HG03571 (cell line): ENCODE data around the gene DNMT3A.

Source experiments
- ATAC-seq: cut with Tn5 transposase; IDR thresholded peaks from one replicate; pipeline ENCODE4 v1.9.1; 2021; ENCODE audit not compliant: unreplicated experiment

DNMT3A gene

DNA sequence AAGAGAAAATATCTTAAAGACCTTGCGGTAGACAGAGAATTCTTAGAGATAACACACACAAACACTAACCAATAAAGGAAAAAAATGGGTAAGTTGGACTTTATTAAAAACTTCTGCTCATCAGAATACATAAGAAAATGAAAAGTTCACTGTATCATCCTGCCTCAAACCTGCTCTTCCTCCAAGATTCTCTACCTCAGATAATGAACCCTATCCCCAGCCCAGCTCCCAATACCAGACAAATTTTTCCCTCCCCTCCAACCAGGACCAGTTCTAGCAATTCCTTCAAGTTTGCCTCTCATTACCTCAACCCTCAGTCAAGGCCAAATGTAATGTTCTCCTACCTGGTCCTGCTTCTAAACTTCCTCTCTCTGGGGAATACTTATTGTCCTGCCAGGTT lies 79.4 kb downstream of the DNMT3A start:
- no peak for ATAC-seq

DNA sequence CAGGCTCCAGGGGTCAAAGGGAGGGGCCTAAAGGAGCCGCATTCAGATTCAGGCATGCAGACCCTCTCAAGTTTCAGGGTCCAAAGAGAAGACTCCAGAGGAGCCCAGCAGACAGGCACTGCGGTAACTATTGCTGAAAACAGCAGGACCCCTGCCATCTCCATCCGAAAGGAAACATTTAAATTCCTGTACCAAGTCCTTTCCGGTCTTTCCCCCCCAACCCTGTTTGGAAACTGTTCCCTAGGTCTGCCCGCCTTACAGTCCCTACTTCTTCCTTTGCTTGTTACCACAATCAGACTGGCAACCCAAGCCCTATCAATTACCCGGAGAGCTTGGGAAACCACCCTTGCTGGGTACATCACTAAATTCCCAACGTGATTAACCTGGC lies 82.0 kb downstream of the DNMT3A start:
- no peak for ATAC-seq

GRCh38 chr2:25258847-25259736 lies 82.6 kb downstream of the DNMT3A start:
- ATAC-seq = no peak

GRCh38 chr2:25257931-25258846 lies 83.5 kb downstream of the DNMT3A start:
- no peak for ATAC-seq

GRCh38 chr2:25257032-25257552 lies 84.6 kb downstream of the DNMT3A start:
- ATAC-seq = no peak

DNA sequence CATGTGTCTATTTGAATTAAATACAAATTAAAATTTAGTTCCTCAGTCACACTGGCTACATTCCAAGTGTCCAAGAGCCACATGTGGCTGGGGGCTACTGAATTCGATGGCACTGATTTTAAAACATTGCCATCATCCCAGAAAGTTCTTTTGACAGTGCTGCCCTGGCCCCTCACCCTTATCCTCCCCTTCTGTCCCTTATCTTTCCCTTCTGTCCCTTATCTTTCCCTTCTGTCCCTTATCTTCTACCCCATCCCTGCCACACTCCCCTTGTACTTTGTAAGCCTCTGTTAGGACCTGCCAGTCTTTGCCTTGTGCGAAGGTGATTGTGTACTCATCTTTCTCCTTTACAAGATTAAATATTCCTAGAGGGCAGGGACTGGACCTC lies 85.2 kb downstream of the DNMT3A start:
- ATAC-seq = no peak

DNA sequence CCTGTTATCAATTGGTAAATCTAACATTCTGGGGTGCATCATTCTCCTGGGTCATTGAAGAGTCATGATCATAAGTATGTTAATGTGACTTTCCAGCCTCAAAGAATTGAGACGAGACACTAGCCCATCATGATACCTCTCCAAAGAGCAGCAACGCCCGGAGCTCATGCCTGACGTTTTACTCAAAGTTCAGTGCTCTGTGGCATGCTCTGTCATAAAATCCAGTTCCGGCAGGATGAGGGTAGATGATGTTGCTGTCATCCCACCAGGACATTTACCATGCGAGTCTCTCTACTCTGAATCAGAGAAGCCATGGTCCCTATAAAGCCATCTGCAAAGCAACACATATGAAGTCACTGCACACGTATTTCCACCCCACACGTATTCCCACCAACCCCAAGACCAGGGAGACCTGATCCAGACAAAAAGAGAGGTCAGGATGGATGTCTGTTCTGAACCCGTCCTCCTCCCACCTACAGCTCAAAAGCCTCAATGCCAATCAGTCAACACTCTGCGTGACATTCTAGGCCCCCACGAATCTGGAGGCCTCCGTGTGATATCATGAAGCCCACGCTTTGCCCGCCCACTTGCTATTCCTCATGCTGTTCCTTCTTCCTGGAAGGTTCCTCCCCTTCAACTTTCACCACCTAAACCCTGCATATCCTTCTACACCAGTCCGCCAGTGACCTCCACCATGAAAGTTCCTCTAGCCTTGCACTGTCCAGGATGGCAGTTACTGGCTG lies 85.8 kb downstream of the DNMT3A start:
- ATAC-seq = no peak

DNA sequence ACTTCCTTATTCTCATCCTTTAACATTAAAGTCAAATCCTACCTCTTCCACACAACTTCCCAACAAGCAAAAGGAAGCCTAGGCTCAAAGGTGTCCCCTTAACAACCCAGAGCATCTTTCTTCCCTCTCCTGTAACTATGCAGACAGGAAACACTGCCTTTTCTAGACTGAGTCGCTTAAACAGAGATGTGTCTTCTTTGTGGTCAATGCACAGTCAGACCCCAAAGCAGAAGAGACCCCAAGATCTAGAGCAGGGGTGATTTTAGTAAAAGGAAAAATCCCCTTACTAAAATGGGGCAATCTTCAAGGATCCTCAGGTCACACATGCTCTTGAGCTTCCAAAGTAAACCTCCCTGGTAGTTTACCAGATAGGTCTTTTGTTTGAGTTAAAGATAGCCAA lies 86.8 kb downstream of the DNMT3A start:
- no peak for ATAC-seq

DNA sequence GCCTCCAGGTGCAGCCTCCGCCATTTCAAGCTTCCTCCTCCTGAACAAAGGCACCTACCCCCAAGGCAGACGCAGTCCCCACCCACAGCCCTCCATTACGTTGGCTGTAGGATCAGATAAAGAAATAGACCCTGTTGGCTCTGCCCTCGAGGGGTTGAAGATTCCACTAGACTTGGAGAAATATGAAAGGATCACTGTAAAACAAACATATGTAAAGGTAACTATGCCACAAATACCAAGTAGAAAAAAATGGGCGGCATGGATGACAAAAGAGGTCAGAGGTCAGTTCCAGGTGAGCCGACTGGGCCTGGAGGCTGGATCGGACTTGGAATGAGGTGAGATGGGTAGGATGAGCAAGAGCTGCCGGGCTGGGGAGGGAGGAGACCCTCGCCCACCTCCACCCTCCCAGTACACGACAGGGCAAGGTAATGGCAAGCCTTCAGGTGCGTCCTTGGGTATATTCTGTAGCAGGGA lies 88.5 kb downstream of the DNMT3A start:
- no peak for ATAC-seq

DNA sequence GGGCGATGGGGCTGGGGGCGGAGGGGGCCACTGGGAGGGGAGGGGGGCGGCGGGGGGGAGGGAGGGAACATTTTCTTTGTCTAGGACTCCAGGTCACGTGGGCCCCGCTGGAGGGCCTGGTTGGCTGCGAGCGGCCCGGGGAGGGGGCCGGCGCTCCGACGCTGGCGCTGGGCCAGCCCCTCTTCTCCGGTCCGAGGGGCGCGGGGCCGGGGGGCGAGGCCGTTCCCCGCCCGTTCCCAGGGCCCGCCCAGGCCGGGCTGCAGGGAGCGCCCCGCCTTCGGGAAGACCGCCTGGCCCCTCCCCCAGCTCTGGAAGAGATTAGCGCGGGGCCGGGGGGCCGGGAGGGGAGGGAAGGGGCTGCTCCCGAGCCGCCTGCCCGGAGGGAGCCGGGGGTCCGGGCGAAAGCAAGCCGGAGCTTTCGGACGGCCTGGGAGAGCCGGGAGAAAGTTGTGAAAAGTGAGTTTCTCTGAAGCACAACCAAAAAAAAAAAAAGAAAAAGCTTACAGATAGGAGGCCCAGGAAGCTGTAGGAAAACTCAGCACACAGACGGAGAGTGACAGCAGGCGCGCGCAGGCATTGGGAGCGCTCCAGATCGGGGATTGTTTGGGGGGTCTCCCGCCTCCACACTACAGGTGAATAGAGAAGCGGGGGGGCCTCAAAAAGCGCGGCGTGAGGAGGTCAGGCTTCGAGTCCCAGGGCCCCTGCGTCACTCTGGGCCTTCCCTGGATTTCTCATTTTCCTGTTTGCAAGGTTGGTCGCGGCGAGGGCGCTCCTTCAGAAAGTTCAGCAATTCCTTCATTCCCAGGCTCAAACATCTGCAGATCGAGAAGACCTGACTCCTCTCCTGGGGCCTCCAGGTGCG lies 89.2 kb downstream of the DNMT3A start:
- no peak for ATAC-seq

DNA sequence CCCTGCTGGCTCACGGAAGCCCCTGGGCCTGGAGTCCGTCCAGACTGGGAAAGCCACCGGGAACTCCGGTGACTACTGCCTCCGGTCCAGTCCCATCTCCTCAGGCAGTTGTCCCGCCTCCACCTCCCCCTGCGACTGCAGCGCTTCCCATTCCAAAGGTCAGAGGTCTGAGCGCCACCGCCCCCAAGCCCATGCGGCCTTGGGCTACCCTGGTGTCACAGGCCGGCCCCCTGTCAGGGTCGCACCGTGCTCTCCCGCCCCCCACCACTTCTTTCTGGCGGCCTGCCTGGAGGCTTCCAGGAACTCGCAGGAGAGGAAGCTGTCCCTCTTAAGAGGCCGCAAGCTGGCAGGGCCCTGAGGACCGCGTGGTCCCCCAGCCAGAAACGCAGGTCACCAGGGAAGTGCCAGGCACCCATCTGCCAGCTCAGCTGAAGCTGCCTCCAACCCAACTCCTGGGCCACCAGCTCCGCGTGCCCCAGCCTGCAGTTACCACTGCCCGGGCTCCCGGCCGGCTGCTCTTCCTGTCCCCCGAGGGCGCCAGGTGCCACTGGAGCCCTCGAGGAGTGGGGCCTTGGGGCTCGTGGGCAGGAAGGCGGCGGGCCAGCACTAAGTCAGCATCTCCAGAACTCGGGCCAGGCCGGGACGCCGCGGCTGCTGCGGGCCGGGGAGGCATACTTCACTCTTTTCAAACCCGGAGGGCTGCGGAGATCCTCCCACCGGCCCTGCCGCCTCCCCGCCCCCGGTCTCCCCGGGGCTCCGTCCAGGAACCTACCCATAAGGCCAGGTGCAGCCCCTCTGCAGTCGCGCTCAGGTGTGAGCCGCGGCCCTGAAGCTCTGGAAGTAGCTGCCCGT lies 90.1 kb downstream of the DNMT3A start:
- ATAC-seq = no peak

GRCh38 chr2:25251071-25251421 lies 90.7 kb downstream of the DNMT3A start:
- no peak for ATAC-seq

GRCh38 chr2:25250331-25251070 lies 91.2 kb downstream of the DNMT3A start:
- no peak for ATAC-seq

GRCh38 chr2:25249785-25250184 lies 91.9 kb downstream of the DNMT3A start:
- ATAC-seq = no peak

- ATAC-seq = no peak
Measured at GRCh38 chr2:25247792-25248512, 93.8 kb downstream of the DNMT3A start.

DNA sequence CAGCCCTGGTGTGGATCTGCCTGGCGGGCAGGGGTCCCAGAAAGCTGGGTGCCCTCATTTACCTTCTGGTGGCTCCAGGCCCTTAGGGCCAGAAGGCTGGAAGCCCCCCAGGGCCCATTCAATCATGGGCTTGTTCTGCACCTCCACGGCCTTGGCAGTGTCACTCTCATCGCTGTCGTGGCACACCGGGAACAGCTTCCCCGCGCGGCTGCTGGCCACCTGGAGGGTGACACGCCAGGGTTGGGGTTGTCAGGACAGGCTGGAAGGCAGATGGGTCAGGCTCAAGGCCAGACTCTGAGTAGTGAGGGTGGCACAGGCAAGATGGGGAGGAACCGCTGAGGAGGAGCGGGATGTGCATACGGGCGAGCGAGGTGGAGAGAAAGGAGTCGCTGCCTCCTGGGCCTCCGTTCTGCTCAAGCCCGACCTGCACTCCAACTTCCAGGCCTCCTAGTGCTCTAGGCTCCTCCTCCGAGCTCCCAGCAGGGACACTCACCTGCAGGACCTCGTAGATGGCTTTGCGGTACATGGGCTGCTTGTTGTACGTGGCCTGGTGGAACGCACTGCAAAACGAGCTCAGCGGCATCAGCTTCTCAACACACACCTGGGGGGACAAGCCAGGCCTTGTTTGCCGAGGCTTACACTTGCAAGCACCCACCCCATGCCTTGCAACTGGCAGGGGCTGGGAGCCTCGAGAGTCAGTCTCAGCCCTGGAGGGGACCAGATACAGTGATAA lies 95.0 kb downstream of the DNMT3A start:
- ATAC-seq = no peak

DNA sequence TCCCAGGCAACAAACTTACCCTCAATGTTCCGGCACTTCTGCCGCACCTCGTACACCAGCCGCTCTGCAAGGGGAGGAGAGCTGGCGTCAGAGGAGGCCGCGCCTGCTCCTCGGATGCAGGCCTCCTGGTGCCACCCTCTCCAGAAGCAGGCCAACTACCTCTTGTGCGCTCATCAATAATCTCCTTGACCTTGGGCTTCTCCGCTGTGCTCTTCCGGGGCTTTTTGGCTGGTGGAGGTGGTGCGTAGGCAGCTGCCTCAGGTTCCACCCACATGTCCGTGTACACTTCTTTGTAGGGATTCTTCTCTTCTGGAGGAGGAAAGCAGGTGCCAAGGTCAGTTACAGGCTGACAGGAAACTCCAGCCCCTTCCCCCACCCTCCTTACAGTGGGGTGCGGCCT lies 95.7 kb downstream of the DNMT3A start:
- no peak for ATAC-seq
